HG03064 (cell line): ENCODE measurements around the gene SRBD1.

Experiments used
- ATAC-seq: cut with Tn5 transposase; IDR thresholded peaks from one replicate; pipeline ENCODE4 v1.9.1; 2021; ENCODE audit warnings: low read depth; ENCODE audit not compliant: unreplicated experiment

SRBD1 gene

GRCh38 chr2:45494275-45494977 lies 116.6 kb downstream of the SRBD1 start:
- no peak for ATAC-seq

- no peak for ATAC-seq
Observed at GRCh38 chr2:45484965-45485364, 126.1 kb downstream of the SRBD1 start.

DNA sequence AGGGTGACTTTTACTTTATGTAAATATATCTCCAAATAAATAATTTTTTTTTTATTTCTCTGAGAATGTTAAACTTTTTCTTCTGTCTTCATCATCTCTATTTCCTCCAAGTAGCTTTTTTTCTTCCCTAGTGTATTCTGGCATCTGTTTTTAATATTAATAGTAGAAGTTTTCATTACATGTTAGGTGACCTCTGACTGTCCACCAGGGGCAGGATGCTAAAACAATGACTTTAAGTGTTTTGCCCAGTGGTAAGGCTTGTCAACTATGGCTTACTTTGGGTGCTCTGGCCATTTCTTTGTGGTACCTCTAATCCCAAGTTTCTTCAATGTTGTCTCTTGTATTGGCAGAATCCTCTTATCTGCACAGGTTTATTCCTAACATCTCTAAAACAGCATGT lies 127.1 kb downstream of the SRBD1 start:
- ATAC-seq = no peak

- ATAC-seq = no peak
Observed at GRCh38 chr2:45477546-45477945, 133.5 kb downstream of the SRBD1 start.

- ATAC-seq = no peak
Observed at GRCh38 chr2:45470531-45470930, 140.5 kb downstream of the SRBD1 start.

DNA sequence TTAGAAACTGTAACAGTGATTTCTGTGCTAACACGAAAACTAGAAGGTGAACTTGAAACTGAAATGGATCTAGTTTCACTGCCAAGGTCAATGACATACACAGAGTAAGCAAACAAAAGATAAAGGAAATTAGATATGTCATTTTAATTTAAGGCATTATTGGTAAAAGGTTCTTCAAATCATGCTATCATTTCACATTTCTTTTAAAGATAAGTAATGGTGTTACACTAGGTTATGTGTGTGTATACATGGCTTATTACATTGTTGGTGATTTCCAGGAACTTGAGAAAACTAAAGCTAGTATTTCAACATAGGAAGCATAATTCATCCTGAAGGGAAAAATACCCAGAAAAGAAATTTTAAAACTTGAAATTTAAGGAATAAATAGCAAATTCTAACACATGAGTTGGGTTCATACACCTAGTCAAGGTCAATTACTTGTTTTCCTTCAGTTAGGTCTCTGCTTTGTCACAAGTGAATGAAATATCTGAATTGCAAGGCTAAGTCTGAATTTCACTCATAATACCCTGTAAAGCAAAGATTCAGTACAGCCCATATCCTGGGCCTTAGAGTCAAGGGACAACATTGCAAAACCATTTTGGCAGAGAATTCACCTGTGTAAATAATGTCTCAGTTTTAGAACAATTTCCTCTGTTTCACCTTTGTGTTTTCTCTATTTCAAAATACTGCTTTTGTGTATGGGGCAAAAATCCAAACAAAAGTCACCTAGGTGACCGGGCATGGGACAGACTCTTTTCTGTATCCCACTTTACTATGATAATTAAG lies 141.6 kb downstream of the SRBD1 start:
- no peak for ATAC-seq

DNA sequence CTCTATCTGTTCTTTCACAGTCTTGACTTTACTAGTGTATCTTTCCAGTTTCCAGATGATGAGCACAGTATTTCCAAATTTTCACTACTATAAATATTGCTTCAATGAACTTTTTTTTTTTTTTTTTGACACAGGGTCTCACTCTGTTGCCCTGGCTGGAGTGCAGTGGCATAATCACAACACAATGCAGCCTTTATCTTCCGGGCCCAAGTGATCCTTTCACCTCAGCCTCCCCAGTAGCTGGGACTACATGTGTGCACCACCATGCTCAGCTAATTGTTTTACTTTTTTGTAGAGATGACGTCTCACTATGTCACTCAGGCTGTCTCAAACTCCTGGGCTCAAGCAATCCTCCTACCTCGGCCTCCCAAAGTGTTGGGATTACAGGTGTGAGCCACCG lies 142.8 kb downstream of the SRBD1 start:
- no peak for ATAC-seq

DNA sequence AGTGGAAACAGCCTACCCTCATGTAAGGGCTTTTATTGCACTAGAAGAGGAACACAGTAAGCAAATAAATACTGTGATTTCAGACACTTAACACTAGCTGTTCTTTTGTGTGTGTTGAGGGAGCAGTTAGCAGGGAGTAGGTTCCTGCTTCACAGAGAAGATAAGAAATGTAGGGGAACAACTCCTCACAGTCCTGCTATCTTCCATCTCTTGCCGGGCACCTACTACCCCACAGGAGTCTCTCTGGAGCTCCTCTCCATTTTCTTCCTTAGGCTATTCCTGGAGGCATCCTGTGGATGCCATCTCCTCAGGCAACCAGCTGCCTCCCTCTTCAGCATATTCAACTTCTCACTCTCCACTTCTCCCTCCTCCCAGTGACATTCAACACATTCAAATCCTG lies 145.0 kb downstream of the SRBD1 start:
- no peak for ATAC-seq

DNA sequence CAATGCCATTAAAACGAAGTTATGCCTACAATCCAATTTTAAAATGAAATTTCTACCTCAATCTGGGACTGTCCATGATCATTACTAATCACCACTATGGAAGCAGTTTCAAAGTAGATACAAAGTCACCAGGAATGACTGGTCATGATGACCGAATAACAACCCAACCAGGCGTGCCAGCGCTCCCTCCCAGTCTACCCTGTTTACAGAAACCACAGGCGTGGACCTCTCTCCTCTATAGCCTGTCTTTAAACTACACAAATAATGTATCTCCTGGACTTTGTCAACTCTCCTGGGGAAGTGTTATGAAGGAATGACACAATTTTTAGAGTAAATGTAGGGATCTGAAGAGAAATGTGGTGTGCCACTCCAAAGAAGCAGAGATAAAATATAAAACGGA lies 150.2 kb downstream of the SRBD1 start:
- ATAC-seq = no peak

DNA sequence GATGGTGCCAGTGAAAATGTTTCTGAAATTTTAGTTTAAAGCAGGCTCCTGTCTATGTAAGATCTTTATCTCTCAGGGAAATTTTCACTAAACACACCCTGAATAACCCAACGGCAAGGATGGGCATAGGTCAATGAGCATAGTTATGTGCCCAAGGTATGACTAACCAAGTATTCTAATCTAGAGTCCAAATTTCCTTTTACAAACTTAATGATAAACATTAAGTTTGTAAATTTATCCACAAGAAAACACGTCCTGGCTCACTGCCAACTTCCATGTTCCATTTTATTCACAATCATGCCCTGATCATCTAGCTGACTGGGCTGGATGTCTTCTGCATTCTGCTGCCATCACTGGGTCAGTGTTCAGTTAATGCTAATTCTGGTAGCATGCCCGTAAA lies 151.2 kb downstream of the SRBD1 start:
- ATAC-seq = no peak

DNA sequence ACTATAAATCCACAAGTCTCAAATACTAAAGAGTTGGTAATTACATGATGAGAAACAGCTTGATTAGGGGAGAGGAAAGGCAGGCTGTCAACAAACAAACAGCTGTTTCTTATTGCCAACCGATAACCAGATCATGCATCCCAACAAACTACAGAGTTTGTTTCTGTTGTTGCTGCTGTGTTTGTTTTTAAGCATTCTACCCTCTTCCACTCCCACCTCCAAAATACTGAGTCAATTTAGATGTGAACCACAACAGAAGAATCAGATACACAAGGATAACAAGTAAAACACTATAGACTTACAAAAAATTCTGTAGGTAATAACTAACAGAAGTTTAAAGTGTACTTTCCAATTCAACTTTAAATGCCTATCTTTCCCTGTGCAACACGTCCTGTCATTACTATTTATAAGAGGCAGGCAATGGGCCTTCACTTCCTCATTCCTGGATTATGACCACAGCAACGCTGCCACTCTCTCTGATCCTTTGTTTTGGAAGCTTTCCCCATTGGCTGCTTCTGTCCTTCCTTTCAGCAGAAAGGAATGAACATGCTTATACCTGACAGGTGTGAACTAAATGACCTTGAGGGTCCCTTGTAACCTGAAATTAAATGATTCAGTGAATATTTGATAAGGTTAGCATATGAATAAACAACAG lies 152.0 kb downstream of the SRBD1 start:
- ATAC-seq = no peak

GRCh38 chr2:45457211-45457945 lies 153.7 kb downstream of the SRBD1 start:
- no peak for ATAC-seq

DNA sequence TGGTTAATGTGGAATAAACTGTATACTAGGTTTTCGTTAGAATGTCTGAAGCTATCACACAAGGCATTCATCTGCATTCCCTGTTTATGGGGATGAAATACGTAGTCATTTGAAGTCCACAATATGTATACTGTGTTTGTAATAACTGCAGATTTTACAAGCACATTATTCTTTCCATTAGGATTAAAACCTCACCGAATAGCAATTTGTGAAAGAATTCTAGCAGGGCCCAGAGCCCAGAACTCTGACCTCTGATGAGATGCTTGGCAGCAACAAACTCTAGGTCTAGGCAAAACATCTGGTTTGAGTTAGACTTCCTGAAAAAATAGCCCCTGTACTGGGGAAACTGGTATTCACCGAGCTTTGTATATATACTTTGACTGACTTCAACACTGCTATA lies 158.2 kb downstream of the SRBD1 start:
- no peak for ATAC-seq

GRCh38 chr2:45450634-45451033 lies 160.4 kb downstream of the SRBD1 start:
- no peak for ATAC-seq

DNA sequence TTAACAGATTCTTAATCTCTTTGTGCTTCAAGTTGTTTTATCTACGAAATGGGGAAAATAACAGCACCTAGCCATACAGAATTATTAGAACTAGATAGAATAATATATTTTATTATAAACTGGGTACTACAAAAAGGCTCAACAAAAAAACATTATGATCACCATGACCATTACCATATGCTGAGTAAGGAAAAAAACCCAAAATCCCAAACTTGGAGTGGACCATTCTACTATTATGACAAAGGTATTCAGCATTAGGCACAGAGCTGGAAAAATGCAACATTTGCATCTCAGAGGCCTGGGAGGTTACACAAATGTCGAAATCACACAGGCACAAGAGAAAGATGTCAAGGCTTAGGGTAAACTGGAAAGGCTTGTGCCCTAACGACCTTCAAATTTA lies 162.8 kb downstream of the SRBD1 start:
- no peak for ATAC-seq

DNA sequence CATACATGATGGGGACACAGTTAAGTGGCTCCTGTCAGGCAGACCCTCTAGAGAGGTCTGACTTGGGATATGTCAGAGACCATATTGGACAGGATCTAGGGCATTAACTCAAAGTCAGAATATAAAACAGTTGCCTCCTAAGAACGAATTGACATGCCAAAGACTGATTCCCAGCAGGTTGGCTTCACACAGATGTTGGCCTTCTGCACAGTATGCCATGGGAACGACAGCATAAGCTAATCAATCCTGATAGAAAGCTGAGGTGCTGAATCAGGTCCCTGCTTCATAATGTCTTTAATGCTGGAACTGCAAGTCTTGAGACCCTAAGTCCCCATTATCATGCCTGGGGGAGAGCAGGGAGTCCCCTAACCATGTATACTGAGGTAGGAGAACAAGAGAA lies 165.1 kb downstream of the SRBD1 start:
- no peak for ATAC-seq

- ATAC-seq = no peak
Observed at GRCh38 chr2:45445037-45445436, 166.0 kb downstream of the SRBD1 start.

DNA sequence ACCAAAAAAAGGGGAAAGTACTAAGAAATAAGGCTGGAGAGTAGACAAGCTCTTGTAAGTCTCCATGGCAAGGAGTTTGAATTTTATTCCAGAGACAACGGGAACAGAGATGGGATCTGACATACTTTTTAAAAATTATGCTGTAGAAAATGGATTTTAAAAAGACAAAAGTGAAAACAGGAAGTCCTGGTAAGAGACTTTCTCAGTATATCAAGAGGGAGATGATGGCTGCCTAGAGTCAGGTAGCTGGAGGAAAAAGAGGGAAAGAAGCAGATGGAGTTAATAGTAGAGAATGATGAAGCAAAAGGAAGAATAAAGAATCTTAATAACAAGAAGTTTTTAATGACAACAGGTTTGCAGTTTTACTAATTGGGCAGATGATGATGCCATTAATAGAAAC lies 168.1 kb downstream of the SRBD1 start:
- ATAC-seq = no peak

GRCh38 chr2:45442026-45442425 lies 169.0 kb downstream of the SRBD1 start:
- no peak for ATAC-seq

DNA sequence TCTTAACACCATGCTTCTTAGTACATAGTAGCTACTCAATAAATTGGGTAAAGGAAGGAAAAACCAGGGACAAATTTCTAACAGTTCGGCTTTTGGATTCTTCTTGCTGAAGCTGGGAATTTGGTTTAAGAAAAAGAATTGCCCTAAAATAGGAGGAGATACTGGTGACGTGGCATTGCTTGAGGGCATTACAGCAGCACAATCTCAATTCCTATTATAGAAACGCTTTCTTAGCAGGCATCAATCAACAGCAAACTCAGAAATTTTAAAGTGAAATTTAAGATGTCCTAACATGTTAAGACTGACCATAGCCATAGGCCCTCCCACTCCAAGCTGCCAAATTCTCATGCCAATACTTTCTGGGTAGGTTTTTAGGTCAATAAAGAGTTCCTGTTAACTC lies 169.5 kb downstream of the SRBD1 start:
- no peak for ATAC-seq
